Measurements from ENCODE around the gene ZNF669.

The ZNF669 gene

GRCh38 chr1:247107694-247108093 lies 3.5 kb upstream of the ZNF669 start:
- no peak for ATAC-seq
- TF ChIP-seq ZNF565 (CRISPR knock-in tag; conservative IDR thresholded peaks at IDR 0.05; ENCODE audit: low read depth) (no peak), RARB (CRISPR knock-in tag; IDR thresholded peaks at IDR 0.05) (no peak), ZNF8 (CRISPR knock-in tag; IDR thresholded peaks at IDR 0.05) (no peak)

- TF ChIP-seq ARNTL (CRISPR knock-in tag; IDR thresholded peaks at IDR 0.05; ENCODE audit: borderline replicate concordance, low read depth): no peak
- no peak for TF ChIP-seq OSR1 (CRISPR knock-in tag; IDR thresholded peaks at IDR 0.05)
- TF ChIP-seq ZNF565 (CRISPR knock-in tag; conservative IDR thresholded peaks at IDR 0.05; ENCODE audit: low read depth): no peak
- TF ChIP-seq BACH2 (CRISPR knock-in tag; IDR thresholded peaks at IDR 0.05; ENCODE audit: borderline replicate concordance): no peak
- no peak for TF ChIP-seq CSRNP3 (CRISPR knock-in tag; IDR thresholded peaks at IDR 0.05)
- no peak for TF ChIP-seq ZNF8 (CRISPR knock-in tag; IDR thresholded peaks at IDR 0.05)
- ATAC-seq: no peak
Observed at GRCh38 chr1:247105966-247106365, 1.8 kb upstream of the ZNF669 start.

GRCh38 chr1:247104965-247105364 lies 809 bp upstream of the ZNF669 start:
- no peak for TF ChIP-seq ISL1 (CRISPR knock-in tag; IDR thresholded peaks at IDR 0.05)
- TF ChIP-seq OSR1 (CRISPR knock-in tag; IDR thresholded peaks at IDR 0.05): no peak
- no peak for TF ChIP-seq GLIS3 (CRISPR knock-in tag; IDR thresholded peaks at IDR 0.05)
- no peak for TF ChIP-seq BACH2 (CRISPR knock-in tag; IDR thresholded peaks at IDR 0.05; ENCODE audit: borderline replicate concordance)
- TF ChIP-seq CREB5 (CRISPR knock-in tag; IDR thresholded peaks at IDR 0.05; ENCODE audit: low read depth): no peak
- TF ChIP-seq POU6F1 (CRISPR knock-in tag; IDR thresholded peaks at IDR 0.05; ENCODE audit: borderline replicate concordance, low read depth): no peak
- no peak for TF ChIP-seq ARNTL (CRISPR knock-in tag; IDR thresholded peaks at IDR 0.05; ENCODE audit: borderline replicate concordance, low read depth)
- no peak for TF ChIP-seq ZNF70 (CRISPR knock-in tag; IDR thresholded peaks at IDR 0.05)
- no peak for ATAC-seq

GRCh38 chr1:247102381-247102780 lies 1.8 kb downstream of the ZNF669 start:
- no peak for ATAC-seq
- TF ChIP-seq ZC3H10 (CRISPR knock-in tag; IDR thresholded peaks at IDR 0.05): no peak
- TF ChIP-seq BACH2 (CRISPR knock-in tag; IDR thresholded peaks at IDR 0.05; ENCODE audit: borderline replicate concordance): no peak
- no peak for TF ChIP-seq ZFP30 (CRISPR knock-in tag; IDR thresholded peaks at IDR 0.05)
- TF ChIP-seq PATZ1 (CRISPR knock-in tag; IDR thresholded peaks at IDR 0.05; ENCODE audit: borderline replicate concordance): no peak
- no peak for TF ChIP-seq ZNF565 (CRISPR knock-in tag; conservative IDR thresholded peaks at IDR 0.05; ENCODE audit: low read depth)
- no peak for TF ChIP-seq GLIS3 (CRISPR knock-in tag; IDR thresholded peaks at IDR 0.05)
- TF ChIP-seq CSRNP3 (CRISPR knock-in tag; IDR thresholded peaks at IDR 0.05): no peak

GRCh38 chr1:247100676-247101279 lies 3.4 kb downstream of the ZNF669 start:
- no peak for ATAC-seq
- TF ChIP-seq SNAI2 (CRISPR knock-in tag; IDR thresholded peaks at IDR 0.05) (no peak), ZFP30 (CRISPR knock-in tag; IDR thresholded peaks at IDR 0.05) (no peak), ZNF8 (CRISPR knock-in tag; IDR thresholded peaks at IDR 0.05) (no peak), ZNF565 (CRISPR knock-in tag; conservative IDR thresholded peaks at IDR 0.05; ENCODE audit: low read depth) (no peak), BACH2 (CRISPR knock-in tag; IDR thresholded peaks at IDR 0.05; ENCODE audit: borderline replicate concordance) (no peak), ZC3H10 (CRISPR knock-in tag; IDR thresholded peaks at IDR 0.05) (no peak), PATZ1 (CRISPR knock-in tag; IDR thresholded peaks at IDR 0.05; ENCODE audit: borderline replicate concordance) (no peak), RARB (CRISPR knock-in tag; IDR thresholded peaks at IDR 0.05) (no peak), ARNTL (CRISPR knock-in tag; IDR thresholded peaks at IDR 0.05; ENCODE audit: borderline replicate concordance, low read depth) (no peak), GLIS3 (CRISPR knock-in tag; IDR thresholded peaks at IDR 0.05) (no peak), CSDC2 (CRISPR knock-in tag; IDR thresholded peaks at IDR 0.05) (no peak), ESRRG (CRISPR knock-in tag; IDR thresholded peaks at IDR 0.05) (no peak), TSHZ2 (CRISPR knock-in tag; IDR thresholded peaks at IDR 0.05) (no peak)
